GM21447 (cell line): ENCODE data around the gene CXCL1.

ENCODE experiments used
- ATAC-seq: cut with Tn5 transposase; IDR thresholded peaks from one replicate; pipeline ENCODE4 v1.9.1; 2021; ENCODE audit not compliant: unreplicated experiment

CXCL1 gene

DNA sequence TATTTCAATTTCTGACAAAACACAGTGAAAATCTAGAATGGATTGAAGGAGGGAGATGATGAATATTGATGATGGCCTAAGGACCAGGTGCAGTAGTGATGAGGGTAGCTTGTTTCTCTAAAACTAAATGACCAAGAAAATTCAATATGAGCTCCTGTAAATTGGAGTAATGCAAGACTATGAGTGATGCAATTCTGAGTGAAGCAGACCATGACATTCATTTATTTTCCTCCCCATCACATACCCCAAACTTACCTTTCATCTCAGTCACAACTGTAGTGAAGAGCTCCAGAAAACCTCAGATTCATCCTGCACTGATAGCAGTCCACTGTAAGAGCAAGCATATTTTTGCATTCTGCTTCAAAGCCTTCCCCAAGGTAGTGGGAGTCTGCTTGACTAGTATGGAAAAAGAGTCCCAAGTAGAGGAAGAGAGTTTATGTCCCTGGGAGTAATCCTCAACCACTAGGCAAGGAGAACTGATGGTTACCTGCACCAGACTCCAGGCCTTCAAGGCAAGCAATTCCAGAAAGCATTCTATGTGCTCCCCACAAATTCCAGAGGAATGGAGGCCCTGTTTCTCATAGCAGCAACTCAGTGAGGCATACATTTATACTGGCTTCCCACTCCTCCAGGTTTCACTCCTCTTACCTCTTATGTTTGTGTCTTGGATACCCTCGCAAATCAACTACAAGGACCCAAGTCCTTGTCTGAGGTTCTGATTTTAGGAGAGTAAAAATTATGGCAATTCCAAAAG is 47.2 kb downstream of the CXCL1 start:
- no peak for ATAC-seq

DNA sequence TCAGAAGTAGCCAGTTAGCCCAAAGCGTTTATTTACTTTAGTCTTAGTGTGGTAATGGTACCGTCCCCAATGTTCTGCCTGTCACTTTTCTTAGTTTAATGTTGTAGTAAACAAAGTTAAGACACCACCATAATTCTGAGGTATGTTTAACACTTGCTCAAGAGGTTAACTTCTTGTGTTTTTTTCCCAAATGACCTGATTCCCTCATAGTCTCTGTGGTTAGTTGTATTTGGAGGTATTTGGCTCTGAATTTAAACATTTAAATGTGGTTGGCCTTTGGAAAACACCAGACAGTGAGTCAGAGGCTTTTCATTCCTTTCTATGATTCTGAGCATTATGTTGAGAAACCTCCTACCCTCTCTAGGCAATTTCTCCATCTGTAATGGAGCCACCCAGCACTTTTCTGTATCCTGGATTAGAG is 47.9 kb downstream of the CXCL1 start:
- no peak for ATAC-seq

DNA sequence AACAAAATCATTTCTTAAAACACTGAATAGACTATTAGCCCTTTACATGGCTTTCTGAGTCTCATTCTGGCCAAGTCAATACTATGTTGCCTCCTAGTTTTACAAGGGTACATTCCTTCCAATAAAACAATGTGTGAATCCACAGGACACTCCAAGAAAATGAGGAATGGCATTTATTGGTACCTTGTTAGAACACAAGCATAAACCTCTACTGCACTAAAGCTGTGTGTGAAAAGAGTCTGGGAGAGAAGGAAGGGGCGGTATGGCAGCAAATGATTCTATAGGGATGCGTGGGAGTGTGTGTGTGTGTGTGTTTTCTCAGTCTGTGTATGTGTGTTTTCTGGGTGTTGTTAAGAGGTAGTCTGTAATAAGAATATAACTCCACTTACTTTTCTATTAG is 48.9 kb downstream of the CXCL1 start:
- ATAC-seq: no peak

DNA sequence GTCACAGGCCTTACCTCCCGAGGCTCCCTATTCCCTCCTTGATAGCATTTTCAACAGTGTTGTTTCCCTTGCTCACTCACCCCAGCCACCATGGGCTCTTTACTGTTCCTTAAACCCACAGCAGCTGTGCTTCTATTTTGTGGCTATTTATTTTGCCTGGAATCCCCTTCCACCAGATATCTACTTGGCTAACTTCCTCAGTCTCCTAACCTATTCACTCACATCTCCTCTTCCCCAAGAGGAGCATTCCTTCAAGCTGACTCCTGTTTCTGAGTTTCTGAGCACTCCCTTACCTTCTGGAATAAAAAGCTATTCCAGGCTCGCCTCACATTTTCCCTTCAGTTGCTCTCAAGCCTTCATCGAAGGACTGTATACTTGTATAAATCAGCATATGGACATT is 50.5 kb downstream of the CXCL1 start:
- no peak for ATAC-seq
